RWPE2 (cell line): ENCODE results near the gene RHOB.

ENCODE experiments used
- ATAC-seq: fragments of 200-7000 bp; cut with Tn5 transposase; 3 replicates; pipeline ENCODE4 v1.9.1; 2021; ENCODE audit warnings: low read depth
- DNase-seq: peaks from one replicate; pipeline ENCODE4 v3.0.0-alpha.2; 2020; ENCODE audit warnings: low spot score
- H3K27ac ChIP-seq: fragments of 450-650 bp; 2 replicates; pipeline ENCODE4 v1.5.1; 2017; ENCODE audit warnings: mild to moderate bottlenecking; ENCODE audit not compliant: poor library complexity, severe bottlenecking
- H3K27me3 ChIP-seq: fragments of 250-450 bp; sonication (Bioruptor Pico); 2 replicates; pipeline ENCODE4 v1.5.1; 2021; ENCODE audit warnings: mild to moderate bottlenecking, moderate library complexity; ENCODE audit not compliant: insufficient read depth, poor library complexity, severe bottlenecking
- H3K36me3 ChIP-seq: fragments of 250-450 bp; sonication (Bioruptor Pico); 2 replicates; pipeline ENCODE4 v1.5.1; 2020; ENCODE audit warnings: low read depth, mild to moderate bottlenecking, moderate library complexity
- H3K4me1 ChIP-seq: fragments of 250-450 bp; sonication (Bioruptor Pico); 2 replicates; pipeline ENCODE4 v1.5.1; 2021; ENCODE audit warnings: mild to moderate bottlenecking, moderate library complexity; ENCODE audit not compliant: insufficient read depth, poor library complexity, severe bottlenecking
- H3K4me3 ChIP-seq: fragments of 250-450 bp; sonication (Bioruptor Pico); 2 replicates; pipeline ENCODE4 v1.5.1; 2021; ENCODE audit warnings: mild to moderate bottlenecking, moderate library complexity; ENCODE audit not compliant: severe bottlenecking
- H3K9me3 ChIP-seq: fragments of 250-450 bp; sonication (Bioruptor Pico); 2 replicates; pipeline ENCODE4 v1.5.1; 2021; ENCODE audit warnings: mild to moderate bottlenecking, moderate library complexity; ENCODE audit not compliant: severe bottlenecking
- CTCF ChIP-seq: fragments of 450-650 bp; IDR thresholded peaks from one replicate; pipeline ENCODE4 v1.5.1; 2017; ENCODE audit warnings: mild to moderate bottlenecking, moderate library complexity; ENCODE audit not compliant: poor library complexity, severe bottlenecking

Gene RHOB

GRCh38 chr2:20487392-20488174 is 40.7 kb downstream of the RHOB start:
- H3K36me3 ChIP-seq, result no peaks in the 10 kb centered on the region
- DNase-seq (no peak), ATAC-seq (no peak)
- H3K27me3 ChIP-seq, result no peaks in the 10 kb centered on the region
- no peak overlapping the region for H3K27ac ChIP-seq
- no peak for TF ChIP-seq CTCF
- peaks cover 7% of the 10 kb centered on the region for H3K4me1 ChIP-seq
- H3K4me3 ChIP-seq, result no peak overlapping the region
- H3K9me3 ChIP-seq, result no peaks in the 10 kb centered on the region

GRCh38 chr2:20488201-20488641 is 41.3 kb downstream of the RHOB start:
- Histone ChIP-seq H3K27me3 (no peaks in the 10 kb centered on the region), H3K4me1 (peaks cover 7% of the 10 kb centered on the region), H3K36me3 (no peaks in the 10 kb centered on the region), H3K9me3 (no peaks in the 10 kb centered on the region), H3K4me3 (no peak overlapping the region), H3K27ac (no peak overlapping the region)
- ATAC-seq, result peak; percentile 32; the same call in 1 of the 3 replicates
- no peak for DNase-seq
- TF ChIP-seq CTCF, result no peak

GRCh38 chr2:20488782-20489181 is 41.9 kb downstream of the RHOB start:
- Histone ChIP-seq H3K4me1 (peaks cover 7% of the 10 kb centered on the region), H3K27me3 (no peaks in the 10 kb centered on the region), H3K4me3 (no peak overlapping the region), H3K27ac (no peak overlapping the region), H3K9me3 (no peaks in the 10 kb centered on the region), H3K36me3 (no peaks in the 10 kb centered on the region)
- TF ChIP-seq CTCF, result no peak
- ATAC-seq (no peak), DNase-seq (no peak)

- TF ChIP-seq CTCF, result no peak
- Histone ChIP-seq H3K27ac (peak overlapping the region; percentile 15), H3K36me3 (no peaks in the 10 kb centered on the region), H3K27me3 (no peaks in the 10 kb centered on the region), H3K4me1 (peaks cover 7% of the 10 kb centered on the region), H3K4me3 (no peak overlapping the region), H3K9me3 (no peaks in the 10 kb centered on the region)
- no peak for DNase-seq
- peak; percentile 51 for ATAC-seq
Observed at GRCh38 chr2:20490300-20491181, 43.7 kb downstream of the RHOB start.
